ENCODE data around the gene GPC6.

Gene GPC6

GRCh38 chr13:94073007-94073744, 846.6 kb downstream of the GPC6 start:
- WGBS (ENCODE audit: extremely low coverage, insufficient coverage, low lambda C conversion rate): no CpG with 5 or more reads among the region's 4 CpGs
- no peak overlapping the region for H3K27ac ChIP-seq (ENCODE audit: low read depth, low read length)

DNA sequence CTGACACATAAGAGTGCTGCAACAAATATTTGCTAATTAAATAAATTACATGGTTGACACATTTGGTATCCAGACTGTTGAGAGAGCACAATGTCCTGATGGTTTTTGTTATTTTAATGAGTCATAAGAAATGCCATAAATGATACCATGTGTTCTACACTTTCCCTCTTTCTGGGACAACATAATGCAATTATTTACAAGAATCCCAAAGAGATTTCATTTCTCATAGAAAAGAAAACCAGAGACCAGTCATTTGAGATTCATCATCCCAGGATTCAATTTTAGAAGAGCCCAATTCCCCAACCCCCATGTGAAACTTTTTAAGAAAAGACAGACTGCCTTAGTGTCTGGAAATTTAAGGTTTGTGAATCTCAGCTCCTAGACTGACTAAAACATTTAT, 853.3 kb downstream of the GPC6 start:
- DNase-seq: no peak

More at GRCh38 chr13:94073007-94073744, 846.6 kb downstream of the GPC6 start:
- H3K56ac ChIP-seq (ENCODE audit: low read length): no peak overlapping the region
- H3K9ac ChIP-seq (ENCODE audit: low read length): no peak overlapping the region
- no peaks in the 10 kb centered on the region for H3K79me1 ChIP-seq (ENCODE audit: low read length)
- no peak overlapping the region for H4K8ac ChIP-seq (ENCODE audit: low read depth, low read length)
- H2AK5ac ChIP-seq (ENCODE audit: low read length): no peak overlapping the region
- H3K4ac ChIP-seq (ENCODE audit: low read depth, low read length): no peak overlapping the region
- no peak overlapping the region for H3K4me3 ChIP-seq (ENCODE audit: low read length)
- no peak overlapping the region for H3K18ac ChIP-seq (ENCODE audit: low read length)
- H3K36me3 ChIP-seq (ENCODE audit: control insufficient read depth, insufficient read depth, low read length): no peaks in the 10 kb centered on the region
- H3K4me1 ChIP-seq (ENCODE audit: control insufficient read depth, low read depth, low read length): no peaks in the 10 kb centered on the region
- H2BK120ac ChIP-seq (ENCODE audit: low read depth, low read length): no peak overlapping the region
- no peaks in the 10 kb centered on the region for H3K79me2 ChIP-seq (ENCODE audit: control insufficient read depth, insufficient read depth, low read length)
- no peaks in the 10 kb centered on the region for H3K27me3 ChIP-seq (ENCODE audit: insufficient read depth, low read length, poor library complexity)
- no peak overlapping the region for H3K23ac ChIP-seq (ENCODE audit: low read length)
- H4K5ac ChIP-seq (ENCODE audit: low read length): no peak overlapping the region
- no peak overlapping the region for H2BK5ac ChIP-seq (ENCODE audit: low read length)
- H2BK15ac ChIP-seq (replicated peaks; ENCODE audit: low read depth): no peak overlapping the region
- no peak for DNase-seq
- no peak overlapping the region for H3K4me2 ChIP-seq (ENCODE audit: low read length)

DNA sequence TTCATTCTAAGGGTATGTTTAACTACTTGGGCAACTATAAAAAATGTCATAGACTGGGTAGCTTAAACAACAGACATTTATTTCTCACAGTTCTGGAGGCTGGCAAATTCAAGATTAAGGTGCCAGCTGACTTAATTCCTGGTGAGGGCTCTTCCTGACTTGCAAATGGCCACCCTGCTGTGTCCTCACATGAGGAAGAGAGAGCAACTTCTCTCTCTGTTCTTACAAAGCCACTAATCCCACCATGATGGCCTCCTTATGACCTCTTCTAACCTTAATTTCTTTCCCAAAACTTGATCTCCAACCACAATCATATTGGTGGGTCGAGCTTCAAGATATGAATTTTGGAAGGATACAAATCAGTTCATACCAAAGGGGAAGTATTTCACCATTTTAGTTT, 853.9 kb downstream of the GPC6 start:
- WGBS (ENCODE audit: extremely low coverage, insufficient coverage, low lambda C conversion rate): no CpG with 5 or more reads among the region's 1 CpG
- no peaks in the 10 kb centered on the region for H3K79me1 ChIP-seq (ENCODE audit: low read length)
- no peak overlapping the region for H4K8ac ChIP-seq (ENCODE audit: low read depth, low read length)
- no peak overlapping the region for H3K4me2 ChIP-seq (ENCODE audit: low read length)
- no peak overlapping the region for H2BK5ac ChIP-seq (ENCODE audit: low read length)
- no peak overlapping the region for H3K27ac ChIP-seq (ENCODE audit: low read depth, low read length)
- no peaks in the 10 kb centered on the region for H3K79me2 ChIP-seq (ENCODE audit: control insufficient read depth, insufficient read depth, low read length)
- H3K27me3 ChIP-seq (ENCODE audit: insufficient read depth, low read length, poor library complexity): no peaks in the 10 kb centered on the region
- H3K4me1 ChIP-seq (ENCODE audit: control insufficient read depth, low read depth, low read length): peaks cover 3% of the 10 kb centered on the region
- H3K9ac ChIP-seq (ENCODE audit: low read length): no peak overlapping the region
- no peak overlapping the region for H3K56ac ChIP-seq (ENCODE audit: low read length)
- peak; percentile 70 for DNase-seq
- H3K4me3 ChIP-seq (ENCODE audit: low read length): no peak overlapping the region
- H3K36me3 ChIP-seq (ENCODE audit: control insufficient read depth, insufficient read depth, low read length): no peaks in the 10 kb centered on the region
- H3K18ac ChIP-seq (ENCODE audit: low read length): no peak overlapping the region
- H2AK5ac ChIP-seq (ENCODE audit: low read length): no peak overlapping the region
- H3K23ac ChIP-seq (ENCODE audit: low read length): no peak overlapping the region
- H4K5ac ChIP-seq (ENCODE audit: low read length): no peak overlapping the region
- H2BK120ac ChIP-seq (ENCODE audit: low read depth, low read length): no peak overlapping the region
- H2BK15ac ChIP-seq (replicated peaks; ENCODE audit: low read depth): no peak overlapping the region
- H3K4ac ChIP-seq (ENCODE audit: low read depth, low read length): no peak overlapping the region

More for the DNA sequence above, 853.3 kb downstream of the GPC6 start:
- no peak overlapping the region for H3K4me2 ChIP-seq (ENCODE audit: low read length)
- no peak overlapping the region for H2AK5ac ChIP-seq (ENCODE audit: low read length)
- H2BK5ac ChIP-seq (ENCODE audit: low read length): no peak overlapping the region
- no peak overlapping the region for H3K4ac ChIP-seq (ENCODE audit: low read depth, low read length)
- peaks cover 3% of the 10 kb centered on the region for H3K4me1 ChIP-seq (ENCODE audit: control insufficient read depth, low read depth, low read length)
- H4K8ac ChIP-seq (ENCODE audit: low read depth, low read length): no peak overlapping the region
- H3K79me2 ChIP-seq (ENCODE audit: control insufficient read depth, insufficient read depth, low read length): no peaks in the 10 kb centered on the region
- H4K5ac ChIP-seq (ENCODE audit: low read length): no peak overlapping the region
- no peak overlapping the region for H3K4me3 ChIP-seq (ENCODE audit: low read length)
- no peak overlapping the region for H2BK15ac ChIP-seq (replicated peaks; ENCODE audit: low read depth)
- H3K23ac ChIP-seq (ENCODE audit: low read length): no peak overlapping the region
- no peak overlapping the region for H3K56ac ChIP-seq (ENCODE audit: low read length)
- H3K27me3 ChIP-seq (ENCODE audit: insufficient read depth, low read length, poor library complexity): no peaks in the 10 kb centered on the region
- no peaks in the 10 kb centered on the region for H3K36me3 ChIP-seq (ENCODE audit: control insufficient read depth, insufficient read depth, low read length)
- no peak overlapping the region for H3K9ac ChIP-seq (ENCODE audit: low read length)
- no peak overlapping the region for H3K27ac ChIP-seq (ENCODE audit: low read depth, low read length)
- no peak overlapping the region for H3K18ac ChIP-seq (ENCODE audit: low read length)
- H2BK120ac ChIP-seq (ENCODE audit: low read depth, low read length): no peak overlapping the region
- no peaks in the 10 kb centered on the region for H3K79me1 ChIP-seq (ENCODE audit: low read length)

- WGBS (ENCODE audit: extremely low coverage, insufficient coverage, low lambda C conversion rate): no CpG with 5 or more reads among the region's 3 CpGs
- no peak overlapping the region for H4K8ac ChIP-seq (ENCODE audit: low read depth, low read length)
- H2BK15ac ChIP-seq (replicated peaks; ENCODE audit: low read depth): no peak overlapping the region
- no peak overlapping the region for H3K4ac ChIP-seq (ENCODE audit: low read depth, low read length)
- no peak overlapping the region for H3K27ac ChIP-seq (ENCODE audit: low read depth, low read length)
- no peaks in the 10 kb centered on the region for H3K4me1 ChIP-seq (ENCODE audit: control insufficient read depth, low read depth, low read length)
- H3K27me3 ChIP-seq (ENCODE audit: insufficient read depth, low read length, poor library complexity): no peaks in the 10 kb centered on the region
- no peak overlapping the region for H3K4me2 ChIP-seq (ENCODE audit: low read length)
- no peaks in the 10 kb centered on the region for H3K79me2 ChIP-seq (ENCODE audit: control insufficient read depth, insufficient read depth, low read length)
- DNase-seq: no peak
- no peak overlapping the region for H3K23ac ChIP-seq (ENCODE audit: low read length)
- no peak overlapping the region for H2AK5ac ChIP-seq (ENCODE audit: low read length)
- H2BK120ac ChIP-seq (ENCODE audit: low read depth, low read length): no peak overlapping the region
- no peak overlapping the region for H2BK5ac ChIP-seq (ENCODE audit: low read length)
- no peak overlapping the region for H3K56ac ChIP-seq (ENCODE audit: low read length)
- H3K4me3 ChIP-seq (ENCODE audit: low read length): no peak overlapping the region
- H4K5ac ChIP-seq (ENCODE audit: low read length): no peak overlapping the region
- H3K79me1 ChIP-seq (ENCODE audit: low read length): no peaks in the 10 kb centered on the region
- H3K36me3 ChIP-seq (ENCODE audit: control insufficient read depth, insufficient read depth, low read length): no peaks in the 10 kb centered on the region
- no peak overlapping the region for H3K18ac ChIP-seq (ENCODE audit: low read length)
- H3K9ac ChIP-seq (ENCODE audit: low read length): no peak overlapping the region
These were observed 860.5 kb downstream of the GPC6 start for GRCh38 chr13:94087100-94087499.

DNA sequence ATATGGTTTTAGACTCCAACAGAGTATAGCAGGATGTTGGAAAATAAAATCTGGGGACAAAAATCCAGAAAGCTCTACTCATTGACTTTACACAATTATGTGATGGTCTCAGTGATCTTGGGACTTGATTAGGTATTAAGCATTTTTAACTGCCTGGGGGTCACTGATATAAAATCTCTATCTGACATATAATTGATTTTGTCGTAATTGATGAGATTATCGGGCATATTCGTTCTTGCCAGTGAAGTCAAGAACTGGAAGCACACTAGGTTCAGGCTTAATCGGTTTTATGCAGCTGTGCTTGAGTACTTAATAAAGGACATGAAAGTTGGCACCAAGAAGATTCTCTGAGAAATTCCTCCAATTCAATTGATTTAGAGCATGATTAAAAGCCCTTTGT, 862.1 kb downstream of the GPC6 start:
- Histone ChIP-seq H3K27me3 (ENCODE audit: insufficient read depth, low read length, poor library complexity) (no peaks in the 10 kb centered on the region), H3K9ac (ENCODE audit: low read length) (no peak overlapping the region), H3K4me2 (ENCODE audit: low read length) (no peak overlapping the region), H3K4me1 (ENCODE audit: control insufficient read depth, low read depth, low read length) (no peaks in the 10 kb centered on the region), H3K79me1 (ENCODE audit: low read length) (no peaks in the 10 kb centered on the region), H3K36me3 (ENCODE audit: control insufficient read depth, insufficient read depth, low read length) (no peaks in the 10 kb centered on the region), H3K56ac (ENCODE audit: low read length) (no peak overlapping the region), H3K4ac (ENCODE audit: low read depth, low read length) (no peak overlapping the region), H2BK120ac (ENCODE audit: low read depth, low read length) (no peak overlapping the region), H4K8ac (ENCODE audit: low read depth, low read length) (no peak overlapping the region), H2BK15ac (replicated peaks; ENCODE audit: low read depth) (no peak overlapping the region), H3K27ac (ENCODE audit: low read depth, low read length) (no peak overlapping the region), H2BK5ac (ENCODE audit: low read length) (no peak overlapping the region), H3K23ac (ENCODE audit: low read length) (no peak overlapping the region), H3K18ac (ENCODE audit: low read length) (no peak overlapping the region), H3K4me3 (ENCODE audit: low read length) (no peak overlapping the region), H2AK5ac (ENCODE audit: low read length) (no peak overlapping the region), H3K79me2 (ENCODE audit: control insufficient read depth, insufficient read depth, low read length) (no peaks in the 10 kb centered on the region), H4K5ac (ENCODE audit: low read length) (no peak overlapping the region)
- no CpG with 5 or more reads among the region's 4 CpGs for WGBS (ENCODE audit: extremely low coverage, insufficient coverage, low lambda C conversion rate)
- no peak for DNase-seq

Data from mesendoderm (in vitro differentiated cells).